Pulmonary artery endothelial cell (primary cell): ENCODE data around the gene PPP3R1. TPM values are rescaled to one million over a fixed set of nuclear protein-coding genes. Genes with fewer than 3 reads are reported as not detected.

Experiments
- DNase-seq: peaks from one replicate; pipeline ENCODE4 v3.0.0-alpha.2; 2011; ENCODE audit warnings: low read depth, low spot score
- total RNA-seq: library from RNA; depleted of rRNA; stranded (reverse); fragments of >200 nt; gene quantifications from 2 replicates; pipeline ENCODE4 v1.2.3, GENCODE V29; 2014

PPP3R1 gene
- total RNA-seq, 1 donor from 2014 or later: 25.3 TPM

DNA sequence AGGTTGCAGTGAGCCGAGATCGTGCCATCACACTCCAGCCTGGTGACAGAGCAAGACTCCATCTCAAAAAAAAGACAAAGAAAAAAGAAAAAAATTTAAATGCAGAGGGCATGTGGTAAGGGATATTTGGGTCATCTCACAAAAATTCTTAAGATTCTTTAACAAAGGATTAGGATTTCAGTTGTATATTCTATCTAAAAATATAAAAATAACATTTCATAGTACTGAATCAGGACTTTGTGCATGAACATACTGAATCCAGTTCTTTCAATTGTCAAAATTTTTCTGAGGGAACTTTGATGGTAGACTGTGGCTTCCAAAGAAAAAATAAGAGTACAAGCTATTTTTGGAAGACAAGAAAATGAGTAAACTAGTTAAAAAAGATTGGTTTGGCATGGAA, 6.5 kb upstream of the PPP3R1 start:
- no peak for DNase-seq

DNA sequence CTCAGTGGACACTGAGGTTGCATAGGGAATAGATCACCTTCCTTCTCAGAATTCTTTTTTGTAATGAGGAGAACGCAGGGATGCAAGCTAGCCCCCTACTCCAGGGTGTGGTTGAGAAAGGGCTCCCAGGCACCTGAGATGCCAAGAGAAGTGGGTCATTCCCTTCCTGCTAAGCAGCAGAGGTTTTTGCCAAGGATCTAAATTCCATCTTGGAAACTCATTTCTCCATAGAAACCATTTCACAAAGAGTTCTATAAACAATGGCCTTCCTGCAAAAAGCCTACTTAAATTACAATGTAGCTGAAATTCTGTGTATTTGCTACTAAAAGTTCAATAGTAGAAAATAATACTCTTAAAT, 3.7 kb upstream of the PPP3R1 start:
- no peak for DNase-seq

DNA sequence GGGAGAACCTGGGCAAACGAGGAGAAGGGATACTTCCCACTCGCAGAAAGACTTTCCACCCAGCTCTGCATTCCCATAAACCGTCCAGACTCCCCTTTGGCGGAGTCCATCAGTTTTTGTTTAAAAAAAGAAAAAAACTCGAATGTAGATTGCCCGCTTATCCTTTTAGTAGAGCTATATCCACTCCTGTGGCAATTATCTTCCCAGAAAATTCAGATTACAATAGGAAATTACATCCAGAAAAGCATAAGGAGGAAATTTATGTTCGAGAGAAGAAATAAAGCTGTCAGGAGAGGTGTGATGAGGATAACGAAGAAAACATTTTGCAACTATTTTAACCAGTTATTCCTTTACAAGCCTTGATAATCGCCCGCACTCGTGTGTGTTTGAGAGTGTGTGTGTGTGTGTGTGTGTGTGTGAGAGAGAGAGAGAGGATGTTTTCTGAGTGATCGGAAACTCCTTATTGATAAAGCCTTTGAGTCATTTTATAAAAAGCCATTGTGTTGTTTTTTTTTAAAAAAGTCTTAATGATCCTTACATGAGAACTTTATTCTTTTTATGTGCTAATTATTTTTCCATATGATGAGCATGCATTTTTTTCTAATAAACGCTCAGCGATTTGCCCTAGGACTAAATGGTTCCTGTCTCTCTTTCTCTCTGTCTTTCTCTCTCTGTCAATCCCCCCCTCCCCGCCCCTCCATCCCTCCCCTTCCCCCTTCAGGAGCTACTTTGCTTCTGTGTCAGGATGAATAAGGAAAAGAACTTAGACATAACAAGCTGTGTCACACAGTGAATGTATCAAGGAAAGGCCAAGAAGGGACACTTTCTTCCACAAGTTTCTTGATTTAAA, 1.1 kb upstream of the PPP3R1 start:
- no peak for DNase-seq

DNA sequence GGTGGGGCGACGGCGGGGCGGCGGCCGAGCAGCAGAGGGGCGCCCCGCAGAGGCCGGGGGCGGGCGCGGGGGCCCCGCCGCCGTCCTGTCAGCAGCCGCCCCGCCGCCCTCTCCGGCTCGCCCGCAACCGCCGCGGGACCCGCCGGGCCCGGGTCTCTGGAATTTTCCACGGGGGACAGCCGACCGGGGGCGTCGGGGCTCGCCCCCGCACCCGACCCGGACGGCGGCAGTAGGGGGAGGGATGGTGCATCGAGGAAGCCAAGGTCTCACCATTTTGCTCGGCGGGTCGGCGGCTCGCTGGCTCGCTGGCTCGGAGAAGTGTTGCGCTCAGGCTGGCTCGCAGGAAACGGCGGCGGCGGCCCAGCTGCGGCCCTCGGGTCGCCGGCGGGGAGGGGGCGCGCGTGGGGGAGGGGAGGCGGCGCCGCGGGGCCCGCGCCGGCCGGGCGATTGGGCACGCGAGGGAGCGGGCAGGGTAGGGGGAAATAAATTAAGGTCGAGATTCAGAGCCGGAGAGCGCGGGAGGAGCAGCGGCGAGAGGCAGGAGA, 405 bp downstream of the PPP3R1 start:
- DNase-seq: no peak

DNA sequence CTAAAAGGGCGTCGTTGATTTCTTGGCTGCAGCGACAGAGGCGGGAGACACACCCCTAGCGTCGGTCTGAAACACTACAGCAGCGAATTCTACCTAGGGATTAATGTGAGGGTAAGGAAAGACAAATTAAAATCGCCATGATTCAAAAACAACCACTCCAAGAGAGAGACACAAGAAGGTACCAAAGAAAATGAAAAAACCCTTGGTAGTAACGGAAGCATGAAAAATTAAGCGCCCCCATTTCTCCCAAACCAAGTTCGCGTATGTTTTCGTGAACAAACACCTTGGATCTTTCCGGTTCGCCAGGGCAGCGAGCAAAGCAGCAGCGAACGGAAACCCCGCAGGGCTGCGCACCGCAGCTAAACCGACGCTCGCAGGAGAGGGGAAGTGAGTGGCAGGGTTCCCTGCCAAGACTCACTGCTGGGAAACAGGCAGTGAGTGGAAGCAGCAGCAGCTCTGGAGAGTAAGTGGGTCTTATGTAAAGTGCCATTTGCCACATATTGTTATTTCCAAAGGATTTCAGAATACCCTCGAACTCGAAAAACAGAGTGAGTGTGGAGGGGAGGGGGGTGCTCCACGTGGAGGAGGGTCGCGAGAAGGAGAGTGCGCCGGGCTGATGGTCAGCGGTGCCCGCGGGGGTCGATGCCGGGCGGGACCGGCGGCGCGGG, 1.0 kb downstream of the PPP3R1 start:
- DNase-seq: no peak

DNA sequence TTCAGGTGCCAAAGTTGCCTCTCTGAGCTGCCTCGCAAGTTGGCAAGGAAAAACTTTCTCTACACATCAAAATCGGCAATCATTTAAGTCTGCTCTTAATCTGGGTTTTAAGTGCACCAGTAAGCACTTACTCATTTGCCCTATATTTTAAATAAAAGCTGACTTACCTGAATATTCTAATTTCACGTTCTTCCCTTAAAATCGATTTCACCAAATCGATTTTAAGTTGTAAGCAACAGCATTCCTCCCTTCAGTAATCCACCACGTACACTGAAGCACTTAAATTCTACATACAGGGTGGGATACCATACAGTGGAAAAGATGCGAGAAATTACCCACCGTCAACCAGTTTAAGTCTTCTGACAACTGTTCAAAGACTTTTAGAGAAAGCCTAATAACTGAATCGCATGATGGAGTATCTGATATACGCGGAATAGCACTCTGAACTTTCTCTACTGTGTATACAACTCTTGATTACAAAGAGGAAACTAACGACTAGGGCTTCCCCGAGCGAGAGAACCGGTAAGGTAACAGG, 1.6 kb downstream of the PPP3R1 start:
- no peak for DNase-seq

DNA sequence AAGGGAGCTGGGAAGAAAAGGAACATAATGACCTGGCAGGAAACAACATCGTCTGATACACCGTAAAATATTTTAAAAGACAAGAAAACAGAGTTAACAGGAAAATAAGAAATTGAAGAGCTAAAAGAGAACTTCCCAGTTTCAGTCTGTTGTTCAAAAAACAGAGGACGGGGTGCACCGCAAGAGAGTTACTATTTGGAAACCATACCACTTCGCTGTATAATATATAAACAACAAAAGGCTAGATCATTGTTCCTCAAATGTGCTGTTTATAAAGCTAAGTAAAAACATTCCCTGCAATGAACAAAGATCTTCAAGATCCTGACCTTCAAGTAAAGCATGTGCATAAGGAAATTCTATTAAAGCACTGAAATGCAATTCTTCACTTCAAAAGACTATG, 2.1 kb downstream of the PPP3R1 start:
- DNase-seq: no peak

DNA sequence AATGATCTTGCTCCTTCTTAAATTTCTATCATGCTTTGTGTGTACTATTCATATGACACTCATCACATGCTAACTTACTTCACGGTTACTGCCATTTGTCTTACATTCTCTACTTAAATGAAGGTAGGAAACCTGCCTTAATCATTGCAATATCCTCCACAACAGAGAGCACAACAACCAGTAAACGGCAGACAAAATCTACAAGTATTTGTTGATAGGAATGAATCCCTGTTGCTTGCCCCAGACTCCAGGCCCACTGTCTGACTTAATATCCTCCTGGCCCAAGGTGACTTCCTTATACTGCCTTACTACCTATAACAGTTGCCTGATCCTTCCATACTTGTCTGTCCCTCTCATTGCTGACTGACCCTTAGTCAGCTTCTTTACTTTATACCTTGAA, 3.5 kb downstream of the PPP3R1 start:
- no peak for DNase-seq

DNA sequence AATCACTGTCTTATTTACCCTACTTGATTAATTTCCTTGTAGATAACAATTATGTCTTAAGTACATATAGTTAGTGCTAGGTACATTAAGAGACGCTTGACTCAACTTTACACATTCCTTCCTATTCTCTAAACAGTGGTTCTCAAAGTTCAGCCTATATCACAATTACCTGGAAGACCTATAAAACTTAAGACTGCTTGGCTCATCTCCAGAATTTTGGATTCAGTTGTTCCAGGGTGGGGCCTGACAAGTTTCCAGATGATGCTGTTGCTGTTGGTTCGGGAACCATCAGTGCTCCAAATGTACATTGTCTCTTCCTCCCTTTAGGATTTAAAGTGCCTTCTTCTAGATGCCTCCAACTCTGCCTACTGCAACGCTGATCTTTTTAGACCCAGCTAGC, 4.0 kb downstream of the PPP3R1 start:
- DNase-seq: no peak

DNA sequence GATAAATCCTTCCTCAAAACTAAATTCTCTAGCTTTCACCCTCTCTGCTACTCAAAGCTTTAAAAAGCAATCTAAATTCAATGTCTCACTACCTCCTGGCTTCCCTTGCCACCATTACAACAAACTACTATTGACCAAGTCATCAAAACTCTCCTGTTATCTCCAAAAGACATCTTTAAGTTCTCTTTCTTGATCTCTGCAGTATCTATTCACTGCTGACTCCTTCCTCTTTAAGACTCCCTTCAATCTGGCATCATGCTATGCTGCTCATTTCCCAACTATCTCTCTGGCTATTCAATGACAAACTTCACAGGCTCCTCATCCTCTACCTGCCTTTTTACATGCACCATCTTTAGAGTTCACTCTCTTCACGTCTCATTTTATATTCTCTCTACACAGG, 5.9 kb downstream of the PPP3R1 start:
- DNase-seq: no peak

DNA sequence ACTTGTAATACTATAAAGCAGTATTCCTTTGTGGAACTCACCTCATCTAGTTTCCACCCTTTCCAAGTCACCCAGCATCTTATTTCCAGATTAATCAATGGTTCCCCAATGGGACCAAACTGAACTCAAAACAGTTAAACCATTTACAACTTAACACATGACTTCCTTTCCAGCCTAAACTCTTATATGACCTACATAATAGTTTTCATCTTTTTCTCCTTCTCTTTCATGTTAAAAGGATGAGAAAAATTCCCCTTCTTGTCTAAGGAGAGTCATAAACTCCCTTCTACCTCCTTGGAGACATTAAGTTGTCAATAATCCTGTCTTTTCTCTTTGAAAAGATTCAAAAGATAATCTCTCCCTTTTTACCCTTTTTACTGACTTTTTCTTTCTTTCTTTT, 6.7 kb downstream of the PPP3R1 start:
- no peak for DNase-seq

DNA sequence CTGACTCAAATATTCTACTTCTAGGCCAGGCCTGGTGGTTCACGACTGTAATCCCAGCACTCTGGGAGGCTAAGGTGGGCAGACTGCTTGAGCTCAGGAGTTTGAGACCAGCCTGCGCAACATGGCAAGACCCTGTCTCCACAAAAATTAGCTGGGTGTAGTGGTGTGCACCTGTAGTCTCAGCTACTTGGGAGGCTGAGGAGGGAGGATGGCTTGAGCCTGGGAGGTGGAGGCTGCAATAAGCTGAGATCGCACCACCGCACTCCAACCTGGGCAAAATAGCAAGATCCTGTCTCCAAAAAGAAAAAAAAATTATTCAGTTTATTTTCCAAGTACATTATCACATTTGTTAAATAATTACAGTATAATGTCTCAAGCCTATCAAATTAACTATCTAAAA, 7.3 kb downstream of the PPP3R1 start:
- DNase-seq: no peak

DNA sequence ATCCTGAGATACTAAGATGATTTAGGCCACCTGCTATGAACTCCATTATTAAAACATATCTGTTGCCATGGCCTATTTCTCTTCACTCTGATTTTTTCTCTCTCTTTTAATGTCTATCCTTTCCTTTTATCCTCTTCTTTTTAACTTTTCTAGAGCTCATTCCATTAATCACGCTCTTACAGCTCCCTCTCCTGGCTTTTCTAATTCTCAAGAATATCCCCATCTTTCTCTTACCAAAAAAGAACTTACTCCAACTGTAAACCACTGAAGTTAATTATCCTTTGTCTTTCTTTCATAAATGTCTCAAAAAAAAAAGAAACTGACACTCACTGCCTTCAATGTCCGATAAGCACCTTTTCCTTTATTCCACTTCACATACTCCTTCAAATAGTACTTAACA, 7.9 kb downstream of the PPP3R1 start:
- no peak for DNase-seq

DNA sequence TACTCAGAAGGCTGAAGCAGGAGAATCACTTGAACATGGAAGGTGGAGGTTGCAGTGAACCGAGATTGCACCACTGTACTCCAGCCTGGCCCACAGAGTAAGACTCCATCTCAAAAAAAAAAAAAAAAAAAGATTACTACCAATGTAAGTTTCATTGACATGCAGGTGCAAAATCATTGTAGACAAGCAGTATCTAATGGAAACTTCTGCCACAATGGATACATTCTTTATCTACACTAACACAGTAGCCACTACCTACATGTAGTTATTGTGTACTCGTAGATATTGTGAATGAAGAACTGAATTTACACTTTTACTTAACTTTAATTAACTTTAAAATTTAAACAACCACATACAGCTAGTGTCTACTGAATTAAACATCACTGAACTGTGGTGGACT, 10.6 kb downstream of the PPP3R1 start:
- DNase-seq: no peak

DNA sequence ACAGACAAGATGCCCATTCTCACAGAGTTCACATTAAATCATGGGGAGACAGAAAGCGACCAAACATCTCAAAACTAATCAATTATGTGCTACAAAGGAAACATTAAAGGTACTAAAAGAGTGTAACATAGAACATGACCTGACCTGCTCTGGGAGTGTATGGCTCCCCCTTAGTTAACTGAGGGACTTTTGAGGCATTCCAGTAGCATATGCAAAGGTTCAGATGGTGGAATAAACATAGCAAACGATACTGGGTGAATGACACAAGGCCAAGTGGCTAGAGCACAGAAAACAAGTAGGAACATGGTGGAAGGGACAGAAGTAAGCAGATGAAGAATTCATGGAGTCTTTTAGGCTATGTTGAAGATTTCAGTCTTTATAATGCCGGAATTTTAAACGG, 11.9 kb downstream of the PPP3R1 start:
- no peak for DNase-seq

DNA sequence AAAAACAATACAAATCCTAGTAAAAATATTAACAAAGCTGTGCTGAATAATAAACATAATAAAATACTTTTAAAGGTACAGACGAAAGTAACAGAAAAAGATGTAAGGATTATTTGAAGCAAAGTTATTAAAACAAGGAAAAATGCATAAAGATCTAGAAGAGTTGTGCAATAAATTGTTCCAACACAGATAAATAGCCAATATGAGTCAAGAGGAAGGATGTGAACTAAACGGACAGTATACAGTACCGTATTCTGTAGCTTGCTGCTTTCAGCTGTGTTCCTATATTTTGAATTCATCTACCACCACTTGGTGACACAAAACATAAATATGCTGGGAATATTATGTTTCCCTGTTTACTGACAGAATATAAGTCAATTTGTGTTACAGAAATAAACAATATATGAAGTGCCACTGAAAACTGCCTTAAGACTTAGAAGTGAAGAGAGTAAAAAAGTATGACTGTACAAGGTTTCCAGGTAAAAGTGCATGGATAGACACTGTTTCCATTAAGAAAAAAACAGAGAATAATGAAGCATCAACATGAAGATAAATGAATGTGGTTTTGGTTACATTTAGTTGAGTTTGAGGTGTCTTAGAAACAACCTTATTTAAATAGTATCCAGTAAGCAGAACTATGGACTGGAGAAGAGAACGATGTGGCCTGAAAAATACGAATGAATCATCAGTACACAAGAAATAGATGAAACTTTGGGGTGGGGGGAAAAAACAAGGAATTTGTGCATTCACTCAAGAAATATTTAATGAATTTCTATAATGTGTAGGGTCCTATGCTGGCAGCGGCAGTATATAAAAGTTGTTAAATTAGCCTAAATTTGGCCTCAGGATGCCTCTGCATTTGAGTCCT, 13.1 kb downstream of the PPP3R1 start:
- no peak for DNase-seq

DNA sequence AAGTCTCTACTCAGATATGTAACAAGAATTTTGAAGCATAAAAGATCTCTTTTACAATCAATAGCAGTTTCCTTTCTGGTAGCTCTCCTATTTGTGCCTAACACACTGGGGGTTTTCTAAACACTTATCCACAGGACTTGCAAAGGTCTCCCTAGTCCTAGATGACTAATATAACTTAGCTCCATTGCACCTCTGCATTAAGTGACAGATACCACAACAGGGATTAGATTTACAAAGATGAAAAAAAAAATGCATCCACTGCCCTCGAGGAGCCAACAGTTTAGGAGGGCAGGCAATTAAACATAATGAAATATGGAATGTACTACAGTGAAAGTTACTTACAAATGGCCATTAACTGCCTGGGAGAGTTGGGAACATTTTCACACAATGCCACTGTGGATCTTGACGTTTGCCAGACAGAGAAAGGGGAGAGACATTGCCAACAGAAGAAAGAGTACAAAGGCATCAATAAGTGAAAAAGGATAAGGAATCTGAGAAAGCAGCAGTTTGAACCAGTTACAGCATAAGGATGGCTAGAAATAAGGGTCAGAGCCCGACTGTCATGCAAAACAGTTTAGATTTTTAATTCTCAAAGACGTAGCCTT, 14.3 kb downstream of the PPP3R1 start:
- DNase-seq: no peak

DNA sequence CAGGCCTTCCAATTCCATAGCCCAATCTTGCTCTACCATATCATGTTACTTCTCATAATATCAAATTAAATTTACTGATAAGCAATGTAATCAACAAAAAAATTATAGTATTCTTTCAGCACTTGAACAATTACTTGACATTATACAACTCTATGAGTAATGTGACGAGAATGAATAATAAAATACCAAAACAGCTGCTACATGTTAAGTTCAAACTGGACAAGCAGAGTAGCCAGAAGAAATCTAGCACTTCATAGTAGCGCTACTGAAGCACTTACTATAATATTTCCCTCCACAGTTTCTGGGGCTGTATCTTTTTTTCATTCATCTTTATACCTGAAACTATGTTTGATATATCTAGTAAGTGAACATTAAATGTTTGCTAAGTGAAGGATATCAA, 14.9 kb downstream of the PPP3R1 start:
- no peak for DNase-seq

DNA sequence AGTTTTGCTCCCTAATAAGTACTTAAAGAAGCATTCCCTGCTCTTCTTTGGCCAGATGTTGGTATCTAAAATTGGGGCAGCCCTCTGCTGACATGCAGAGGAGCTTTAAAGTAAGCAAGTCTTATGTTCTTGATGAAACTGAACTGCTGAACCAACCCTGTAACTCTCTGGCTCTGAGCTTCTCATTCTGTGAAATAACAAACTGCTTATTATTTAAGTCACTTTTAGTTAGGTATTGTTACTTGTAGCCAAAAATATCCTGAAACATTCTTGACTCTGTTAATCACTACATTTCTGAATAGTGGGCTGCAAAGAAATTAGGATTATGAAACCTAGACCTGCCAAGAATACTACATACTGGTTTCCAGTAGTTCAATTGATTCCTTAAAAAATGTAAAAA, 15.5 kb downstream of the PPP3R1 start:
- no peak for DNase-seq

DNA sequence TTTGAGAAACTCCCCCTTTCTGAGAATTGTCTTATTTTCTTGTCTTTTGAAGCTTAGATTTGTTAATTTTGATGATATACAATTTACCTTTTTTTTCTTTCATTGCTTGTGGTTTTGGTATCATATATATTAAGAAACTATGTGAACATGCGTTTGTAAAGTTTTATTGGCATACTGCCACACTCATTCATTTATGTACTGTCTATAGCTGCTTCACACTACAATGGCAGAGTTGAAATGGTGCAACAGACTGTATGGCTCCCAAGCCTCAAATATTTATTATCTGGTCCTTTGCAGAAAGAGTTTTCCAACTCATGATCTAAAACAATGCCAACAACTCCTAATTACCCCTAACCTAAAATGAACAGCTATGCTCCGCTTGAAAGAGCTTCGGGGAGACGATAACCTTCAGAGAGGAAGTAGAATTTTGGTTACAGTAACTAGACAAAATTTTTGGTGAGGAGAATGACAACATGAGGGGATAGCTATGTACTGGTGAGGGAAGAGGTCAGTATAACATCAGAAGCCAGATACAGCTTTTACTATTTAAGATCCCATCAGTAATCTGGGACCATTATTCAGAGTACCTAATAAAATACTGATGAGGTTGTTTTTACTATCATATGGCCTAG, 16.1 kb downstream of the PPP3R1 start:
- no peak for DNase-seq

DNA sequence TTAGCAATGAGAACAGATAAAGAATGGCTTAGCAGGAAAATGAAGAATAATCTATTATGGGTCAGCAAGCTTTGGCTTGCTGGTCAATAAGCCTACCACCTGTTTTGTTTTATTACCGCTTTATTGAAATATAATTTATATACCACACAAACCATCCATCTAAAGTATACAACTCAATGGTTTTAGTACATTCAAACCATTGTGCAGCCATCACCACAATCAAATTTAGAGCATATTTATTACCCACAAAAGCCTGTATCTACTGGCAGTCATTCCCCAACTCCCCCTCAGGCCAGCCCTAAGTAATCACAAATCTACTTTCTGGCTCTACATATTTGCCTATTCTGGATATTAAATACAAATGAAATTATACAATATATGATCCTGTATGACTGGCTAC, 17.2 kb downstream of the PPP3R1 start:
- no peak for DNase-seq
